ENCODE results near the gene MAD1L1.

DNA sequence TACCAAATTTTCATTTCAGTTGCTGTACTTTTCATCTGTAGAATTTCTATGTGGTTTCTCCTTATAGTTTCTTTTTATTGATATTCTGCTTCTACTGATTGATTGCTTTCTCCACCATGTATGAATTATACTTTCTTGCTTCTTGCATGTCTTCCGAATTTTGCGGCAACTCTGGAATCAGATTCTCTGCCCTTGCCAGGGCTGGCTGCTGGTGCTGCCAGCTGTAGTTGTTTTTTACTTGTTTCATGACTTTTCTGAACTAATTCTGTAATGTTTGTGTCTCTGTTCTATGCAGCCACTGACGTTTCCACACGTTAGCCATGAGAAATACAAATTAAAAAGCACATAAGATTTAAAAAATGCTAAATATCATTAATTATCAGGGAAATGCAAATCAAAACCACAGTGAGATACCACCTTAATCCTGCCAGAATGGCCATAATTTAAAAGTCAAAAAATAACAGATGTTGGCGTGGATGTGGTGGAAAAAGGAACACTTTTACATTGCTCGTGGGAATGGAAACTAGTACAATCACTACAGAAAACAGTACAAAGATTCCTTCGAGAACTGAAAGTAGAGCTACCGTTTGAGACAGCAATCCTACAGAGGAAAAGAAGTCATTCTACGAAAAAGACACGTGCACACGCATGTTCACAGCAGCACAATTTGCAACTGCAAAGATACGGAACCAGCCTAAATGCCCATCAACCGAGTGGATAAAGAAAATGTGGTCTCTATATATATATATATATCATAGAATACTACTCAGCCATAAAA, 51.5 kb downstream of the MAD1L1 start:
- TF ChIP-seq POLR2A (IDR thresholded peaks at IDR 0.05) (no peak), POLR2AphosphoS5 (IDR thresholded peaks at IDR 0.05) (no peak), EP300 (IDR thresholded peaks at IDR 0.05) (no peak)
- TF ChIP-seq, protein P1, sequence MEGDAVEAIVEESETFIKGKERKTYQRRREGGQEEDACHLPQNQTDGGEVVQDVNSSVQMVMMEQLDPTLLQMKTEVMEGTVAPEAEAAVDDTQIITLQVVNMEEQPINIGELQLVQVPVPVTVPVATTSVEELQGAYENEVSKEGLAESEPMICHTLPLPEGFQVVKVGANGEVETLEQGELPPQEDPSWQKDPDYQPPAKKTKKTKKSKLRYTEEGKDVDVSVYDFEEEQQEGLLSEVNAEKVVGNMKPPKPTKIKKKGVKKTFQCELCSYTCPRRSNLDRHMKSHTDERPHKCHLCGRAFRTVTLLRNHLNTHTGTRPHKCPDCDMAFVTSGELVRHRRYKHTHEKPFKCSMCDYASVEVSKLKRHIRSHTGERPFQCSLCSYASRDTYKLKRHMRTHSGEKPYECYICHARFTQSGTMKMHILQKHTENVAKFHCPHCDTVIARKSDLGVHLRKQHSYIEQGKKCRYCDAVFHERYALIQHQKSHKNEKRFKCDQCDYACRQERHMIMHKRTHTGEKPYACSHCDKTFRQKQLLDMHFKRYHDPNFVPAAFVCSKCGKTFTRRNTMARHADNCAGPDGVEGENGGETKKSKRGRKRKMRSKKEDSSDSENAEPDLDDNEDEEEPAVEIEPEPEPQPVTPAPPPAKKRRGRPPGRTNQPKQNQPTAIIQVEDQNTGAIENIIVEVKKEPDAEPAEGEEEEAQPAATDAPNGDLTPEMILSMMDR (IDR thresholded peaks at IDR 0.05): no peak
